Central memory CD8-positive, alpha-beta T cell (primary cell): ENCODE measurements around the gene ENDOV.
A peak's percentile ranks its signal among the peaks of the same experiment; 100 is the strongest.
"Not testable (repeated sequence)": the region's sequence is repeated elsewhere in the genome, so short reads cannot be mapped to it uniquely, and the experiment has no call there.

Experiments used
- ATAC-seq: fragments of 150-1000 bp; cut with Tn5 transposase; replicated peaks from 2 replicates; pipeline ENCODE4 v1.10.0; 2022; ENCODE audit warnings: mild to moderate bottlenecking, moderate FRiP score, moderate number of reproducible peaks; ENCODE audit not compliant: poor library complexity, severe bottlenecking; ENCODE audit errors: extremely low read depth
- DNase-seq, 2 donors: peaks; one replicate each; pipeline ENCODE4 v3.0.0; 2021; ENCODE audit warnings: low spot score in 2 of 2
- H3K27ac Mint-ChIP-seq: one replicate; pipeline ENCODE4 v1.8.0; 2022; ENCODE audit warnings: low read depth, mild to moderate bottlenecking, moderate library complexity, mixed read lengths
- H3K27me3 Mint-ChIP-seq: one replicate; pipeline ENCODE4 v1.8.0; 2022; ENCODE audit warnings: mixed read lengths
- H3K36me3 Mint-ChIP-seq: one replicate; pipeline ENCODE4 v1.8.0; 2022; ENCODE audit warnings: mild to moderate bottlenecking, moderate library complexity, mixed read lengths; ENCODE audit not compliant: insufficient read depth
- H3K4me1 Mint-ChIP-seq: one replicate; pipeline ENCODE4 v1.8.0; 2022; ENCODE audit warnings: mixed read lengths
- H3K4me3 Mint-ChIP-seq: one replicate; pipeline ENCODE4 v1.8.0; 2022; ENCODE audit warnings: mild to moderate bottlenecking, moderate library complexity, mixed read lengths
- H3K9me3 Mint-ChIP-seq: one replicate; pipeline ENCODE4 v1.8.0; 2022; ENCODE audit warnings: mixed read lengths

Gene ENDOV

GRCh38 chr17:80393961-80394360, 21.0 kb upstream of the ENDOV start:
- no peak overlapping the region for H3K27ac Mint-ChIP-seq
- DNase-seq (no peak), ATAC-seq (no peak)
- H3K36me3 Mint-ChIP-seq, result peaks cover 66% of the 10 kb centered on the region
- no peaks in the 10 kb centered on the region for H3K27me3 Mint-ChIP-seq
- H3K4me1 Mint-ChIP-seq, result peaks cover 18% of the 10 kb centered on the region
- no peak overlapping the region for H3K4me3 Mint-ChIP-seq
- H3K9me3 Mint-ChIP-seq, result no peaks in the 10 kb centered on the region

- peaks cover 18% of the 10 kb centered on the region for H3K4me1 Mint-ChIP-seq
- no peak overlapping the region for H3K4me3 Mint-ChIP-seq
- H3K36me3 Mint-ChIP-seq, result peaks cover 58% of the 10 kb centered on the region
- H3K9me3 Mint-ChIP-seq, result no peaks in the 10 kb centered on the region
- no peak for DNase-seq
- no peak for ATAC-seq
- H3K27ac Mint-ChIP-seq, result no peak overlapping the region
- H3K27me3 Mint-ChIP-seq, result no peaks in the 10 kb centered on the region
Measured at GRCh38 chr17:80394629-80395216, 20.2 kb upstream of the ENDOV start.

- ATAC-seq, result no peak
- DNase-seq, result no peak
- H3K4me3 Mint-ChIP-seq, result no peak overlapping the region
- H3K36me3 Mint-ChIP-seq, result peaks cover 50% of the 10 kb centered on the region
- H3K9me3 Mint-ChIP-seq, result no peaks in the 10 kb centered on the region
- H3K27me3 Mint-ChIP-seq, result no peaks in the 10 kb centered on the region
- H3K27ac Mint-ChIP-seq, result no peak overlapping the region
- peaks cover 18% of the 10 kb centered on the region for H3K4me1 Mint-ChIP-seq
Measured at GRCh38 chr17:80395402-80396151, 19.4 kb upstream of the ENDOV start.

GRCh38 chr17:80396157-80397033, 18.6 kb upstream of the ENDOV start:
- peaks cover 18% of the 10 kb centered on the region for H3K4me1 Mint-ChIP-seq
- no peak for DNase-seq
- no peaks in the 10 kb centered on the region for H3K27me3 Mint-ChIP-seq
- ATAC-seq, result no peak
- H3K4me3 Mint-ChIP-seq, result no peak overlapping the region
- H3K9me3 Mint-ChIP-seq, result no peaks in the 10 kb centered on the region
- peaks cover 42% of the 10 kb centered on the region for H3K36me3 Mint-ChIP-seq
- H3K27ac Mint-ChIP-seq, result peak overlapping the region; percentile 85

- no peak for DNase-seq
- Mint-ChIP-seq H3K36me3 (peaks cover 36% of the 10 kb centered on the region), H3K4me3 (no peak overlapping the region), H3K9me3 (no peaks in the 10 kb centered on the region), H3K4me1 (peaks cover 18% of the 10 kb centered on the region), H3K27ac (peak overlapping the region; percentile 85), H3K27me3 (no peaks in the 10 kb centered on the region)
- ATAC-seq, result no peak
Measured at GRCh38 chr17:80397034-80397387, 18.0 kb upstream of the ENDOV start.

GRCh38 chr17:80397686-80398085, 17.3 kb upstream of the ENDOV start:
- Mint-ChIP-seq H3K27ac (peak overlapping the region; percentile 72), H3K4me3 (peak overlapping the region; percentile 36), H3K4me1 (peaks cover 18% of the 10 kb centered on the region), H3K27me3 (no peaks in the 10 kb centered on the region), H3K9me3 (no peaks in the 10 kb centered on the region), H3K36me3 (peaks cover 31% of the 10 kb centered on the region)
- DNase-seq (no peak), ATAC-seq (no peak)

GRCh38 chr17:80401086-80401485, 13.9 kb upstream of the ENDOV start:
- not testable (repeated sequence) for DNase-seq, ATAC-seq, H3K27ac Mint-ChIP-seq, H3K4me3 Mint-ChIP-seq, H3K9me3 Mint-ChIP-seq, H3K27me3 Mint-ChIP-seq, H3K36me3 Mint-ChIP-seq
- H3K4me1 Mint-ChIP-seq, result peaks cover 13% of the 10 kb centered on the region

GRCh38 chr17:80402102-80402501, 12.9 kb upstream of the ENDOV start:
- DNase-seq, H3K9me3 Mint-ChIP-seq, ATAC-seq, H3K4me3 Mint-ChIP-seq, H3K27me3 Mint-ChIP-seq, H3K36me3 Mint-ChIP-seq, H3K4me1 Mint-ChIP-seq, H3K27ac Mint-ChIP-seq: not testable (repeated sequence)

- Mint-ChIP-seq H3K27ac (no peak overlapping the region), H3K36me3 (peaks cover 1% of the 10 kb centered on the region), H3K4me3 (no peak overlapping the region)
Measured at GRCh38 chr17:80402959-80403358, 12.0 kb upstream of the ENDOV start.

GRCh38 chr17:80406146-80406545, 8.8 kb upstream of the ENDOV start:
- Mint-ChIP-seq H3K4me1 (no peaks in the 10 kb centered on the region), H3K27me3 (no peaks in the 10 kb centered on the region), H3K36me3 (no peaks in the 10 kb centered on the region), H3K4me3 (no peak overlapping the region), H3K9me3 (no peaks in the 10 kb centered on the region), H3K27ac (no peak overlapping the region)
- ATAC-seq, result no peak
- DNase-seq, result no peak

More at GRCh38 chr17:80402959-80403358, 12.0 kb upstream of the ENDOV start:
- H3K27me3 Mint-ChIP-seq, result no peaks in the 10 kb centered on the region
- no peak for DNase-seq
- ATAC-seq, result no peak
- peaks cover 4% of the 10 kb centered on the region for H3K4me1 Mint-ChIP-seq
- no peaks in the 10 kb centered on the region for H3K9me3 Mint-ChIP-seq

GRCh38 chr17:80407917-80408316, 7.0 kb upstream of the ENDOV start:
- H3K27ac Mint-ChIP-seq, ATAC-seq, H3K27me3 Mint-ChIP-seq, H3K36me3 Mint-ChIP-seq, DNase-seq, H3K4me3 Mint-ChIP-seq, H3K9me3 Mint-ChIP-seq, H3K4me1 Mint-ChIP-seq: not testable (repeated sequence)

- Mint-ChIP-seq H3K36me3 (no peaks in the 10 kb centered on the region), H3K4me1 (no peaks in the 10 kb centered on the region), H3K27ac (no peak overlapping the region), H3K4me3 (no peak overlapping the region), H3K9me3 (no peaks in the 10 kb centered on the region), H3K27me3 (peaks cover 12% of the 10 kb centered on the region)
- DNase-seq, result no peak
- ATAC-seq, result no peak
Measured at GRCh38 chr17:80408872-80409271, 6.1 kb upstream of the ENDOV start.
